DLD1 (cell line): ENCODE results near the gene PSMB9.

ENCODE experiments used
- in situ Hi-C: cut with HindIII; loops from 2 replicates; pipeline ENCODE4 v1.10.0; 2017; ENCODE audit warnings: low sequenced_read_pairs

PSMB9 gene

GRCh38 chr6:32890831-32891230 is 36.8 kb downstream of the PSMB9 start:
- in situ Hi-C loops = no loop called here

- in situ Hi-C loops = no loop called here
Observed at GRCh38 chr6:32894085-32895005, 40.4 kb downstream of the PSMB9 start.

DNA sequence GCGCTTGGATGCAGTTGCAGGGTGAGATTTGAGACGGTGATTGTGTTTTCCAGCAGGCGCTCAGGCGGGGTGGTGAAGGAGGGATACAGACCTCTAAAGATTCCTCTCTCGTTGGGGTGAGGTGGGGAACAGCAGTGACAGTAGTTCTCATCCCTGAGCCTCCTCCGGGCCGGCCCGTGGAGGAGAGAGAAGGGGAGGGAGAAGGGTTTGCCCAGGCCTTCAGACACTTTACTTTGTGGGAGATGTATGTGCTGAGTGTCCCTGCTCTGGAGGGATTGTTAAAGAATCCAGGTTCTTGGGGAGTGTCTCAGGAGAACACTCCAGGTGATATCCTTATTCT is 41.0 kb downstream of the PSMB9 start:
- in situ Hi-C loops = no loop called here

DNA sequence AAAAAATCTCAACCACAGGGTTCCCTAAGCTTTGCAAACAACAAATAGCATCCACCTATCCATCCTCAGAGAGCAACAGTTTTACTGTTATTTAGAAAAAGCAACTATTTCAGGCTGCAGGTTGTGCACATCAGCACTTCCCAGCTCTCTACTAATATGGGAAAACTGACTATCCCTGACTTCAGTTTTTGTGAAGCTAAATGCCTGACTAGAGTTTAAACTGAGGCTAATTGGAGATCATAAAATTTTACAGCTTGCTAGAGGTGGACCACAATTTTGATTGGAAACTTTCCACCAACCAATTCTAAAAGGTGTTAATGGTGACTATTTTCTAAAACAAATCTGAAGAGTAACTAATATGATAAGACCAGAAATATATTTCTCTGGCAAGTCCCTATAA is 50.0 kb downstream of the PSMB9 start:
- in situ Hi-C loops = no loop called here

GRCh38 chr6:32905078-32905477 is 51.1 kb downstream of the PSMB9 start:
- in situ Hi-C loops = loop anchor here (5.0 kb wide), 1 partner anchor 82 kb away; no protein-coding TSS in a partner anchor

GRCh38 chr6:32906539-32906938 is 52.5 kb downstream of the PSMB9 start:
- in situ Hi-C loops = loop anchor here (5.0 kb wide), 1 partner anchor 81 kb away; no protein-coding TSS in a partner anchor

- in situ Hi-C loops = loop anchor here (5.0 kb wide), 1 partner anchor 78 kb away; no protein-coding TSS in a partner anchor
Observed at GRCh38 chr6:32908897-32909296, 54.9 kb downstream of the PSMB9 start.
